Mesendoderm (in vitro differentiated cells): Measurements from ENCODE around the gene PIWIL4.

ENCODE experiments used
- DNase-seq: peaks from one replicate; pipeline ENCODE4 v3.0.0; 2013
- H2AK5ac ChIP-seq: 2 replicates; pipeline ENCODE4 v1.6.1; 2013; ENCODE audit warnings: low read length, inconsistent platforms
- H2BK120ac ChIP-seq: 2 replicates; pipeline ENCODE4 v1.6.1; 2013; ENCODE audit warnings: low read depth, mild to moderate bottlenecking, low read length, moderate library complexity, mixed read lengths
- H2BK15ac ChIP-seq: replicated peaks from 2 replicates; pipeline ENCODE4 v1.6.1; 2013; ENCODE audit warnings: low read depth, mild to moderate bottlenecking, moderate library complexity
- H2BK5ac ChIP-seq: 2 replicates; pipeline ENCODE4 v1.6.1; 2013; ENCODE audit warnings: low read length, inconsistent platforms
- H3K18ac ChIP-seq: 2 replicates; pipeline ENCODE4 v1.6.1; 2013; ENCODE audit warnings: mild to moderate bottlenecking, low read length, mixed read lengths
- H3K23ac ChIP-seq: one replicate; pipeline ENCODE4 v1.6.1; 2013; ENCODE audit warnings: low read length
- H3K27ac ChIP-seq: 2 replicates; pipeline ENCODE4 v1.5.1; 2013; ENCODE audit warnings: low read depth, mild to moderate bottlenecking, inconsistent platforms, low read length, moderate library complexity
- H3K27me3 ChIP-seq: 2 replicates; pipeline ENCODE4 v1.6.1; 2013; ENCODE audit warnings: low read length, control low read depth, mild to moderate bottlenecking, inconsistent platforms; ENCODE audit not compliant: insufficient read depth, poor library complexity
- H3K36me3 ChIP-seq: 2 replicates; pipeline ENCODE4 v1.6.1; 2013; ENCODE audit warnings: low read length, inconsistent platforms; ENCODE audit not compliant: control insufficient read depth, insufficient read depth
- H3K4ac ChIP-seq: one replicate; pipeline ENCODE4 v1.6.1; 2013; ENCODE audit warnings: low read depth, mild to moderate bottlenecking, low read length, moderate library complexity
- H3K4me1 ChIP-seq: 2 replicates; pipeline ENCODE4 v1.6.1; 2013; ENCODE audit warnings: low read depth, low read length, inconsistent platforms; ENCODE audit not compliant: control insufficient read depth
- H3K4me2 ChIP-seq: 2 replicates; pipeline ENCODE4 v1.6.1; 2013; ENCODE audit warnings: low read length
- H3K4me3 ChIP-seq: 2 replicates; pipeline ENCODE4 v1.5.1; 2013; ENCODE audit warnings: mild to moderate bottlenecking, low read length
- H3K56ac ChIP-seq: one replicate; pipeline ENCODE4 v1.6.1; 2013; ENCODE audit warnings: low read length
- H3K79me1 ChIP-seq: 2 replicates; pipeline ENCODE4 v1.6.1; 2013; ENCODE audit warnings: low read length, inconsistent platforms
- H3K79me2 ChIP-seq: 2 replicates; pipeline ENCODE4 v1.6.1; 2013; ENCODE audit warnings: mild to moderate bottlenecking, low read length; ENCODE audit not compliant: control insufficient read depth, insufficient read depth
- H3K9ac ChIP-seq: 2 replicates; pipeline ENCODE4 v1.6.1; 2013; ENCODE audit warnings: low read length, inconsistent platforms
- H4K5ac ChIP-seq: one replicate; pipeline ENCODE4 v1.6.1; 2013; ENCODE audit warnings: low read length
- H4K8ac ChIP-seq: one replicate; pipeline ENCODE4 v1.6.1; 2013; ENCODE audit warnings: low read depth, mild to moderate bottlenecking, control low read depth, low read length, moderate library complexity
- WGBS: extraction: QIAGEN DNeasy Blood & Tissue Kit; methylation state at CpG from one replicate; pipeline ENCODE4 v1.1.7; 2013; ENCODE audit warnings: low lambda C conversion rate, missing lambda C conversion rate; ENCODE audit not compliant: insufficient coverage; ENCODE audit errors: extremely low coverage; 5-methylcytosine and 5-hydroxymethylcytosine counted together

Gene PIWIL4

GRCh38 chr11:94588366-94588942 lies 21.3 kb downstream of the PIWIL4 start:
- Histone ChIP-seq H2BK5ac (no peak overlapping the region), H3K79me2 (no peaks in the 10 kb centered on the region), H3K27ac (no peak overlapping the region), H3K79me1 (no peaks in the 10 kb centered on the region), H2BK15ac (no peak overlapping the region), H3K56ac (no peak overlapping the region), H3K4ac (no peak overlapping the region), H3K4me3 (no peak overlapping the region), H2BK120ac (no peak overlapping the region), H3K36me3 (no peaks in the 10 kb centered on the region), H3K27me3 (peaks cover 2% of the 10 kb centered on the region), H2AK5ac (no peak overlapping the region), H3K23ac (no peak overlapping the region), H3K4me1 (peaks cover 2% of the 10 kb centered on the region), H4K5ac (no peak overlapping the region), H3K4me2 (no peak overlapping the region), H4K8ac (no peak overlapping the region), H3K18ac (no peak overlapping the region), H3K9ac (no peak overlapping the region)
- peak; percentile 25 for DNase-seq
- WGBS, result no CpG with 5 or more reads among the region's 2 CpGs

GRCh38 chr11:94590352-94591041 lies 23.3 kb downstream of the PIWIL4 start:
- Histone ChIP-seq H3K27ac (no peak overlapping the region), H3K79me2 (no peaks in the 10 kb centered on the region), H3K27me3 (peaks cover 2% of the 10 kb centered on the region), H4K5ac (no peak overlapping the region), H3K79me1 (no peaks in the 10 kb centered on the region), H3K4me3 (no peak overlapping the region), H4K8ac (no peak overlapping the region), H3K4me2 (no peak overlapping the region), H2BK5ac (no peak overlapping the region), H3K56ac (no peak overlapping the region), H3K36me3 (no peaks in the 10 kb centered on the region), H3K18ac (no peak overlapping the region), H2AK5ac (no peak overlapping the region), H2BK120ac (no peak overlapping the region), H3K4me1 (peaks cover 2% of the 10 kb centered on the region), H3K23ac (no peak overlapping the region), H3K4ac (no peak overlapping the region), H2BK15ac (no peak overlapping the region), H3K9ac (no peak overlapping the region)
- WGBS, result no CpG with 5 or more reads among the region's 6 CpGs
- DNase-seq, result no peak

GRCh38 chr11:94593030-94593429 lies 25.9 kb downstream of the PIWIL4 start:
- Histone ChIP-seq H3K9ac (no peak overlapping the region), H3K4ac (no peak overlapping the region), H2BK15ac (no peak overlapping the region), H2BK5ac (no peak overlapping the region), H4K5ac (no peak overlapping the region), H3K79me2 (no peaks in the 10 kb centered on the region), H4K8ac (no peak overlapping the region), H3K4me2 (no peak overlapping the region), H3K18ac (no peak overlapping the region), H2AK5ac (no peak overlapping the region), H2BK120ac (no peak overlapping the region), H3K4me3 (no peak overlapping the region), H3K27ac (no peak overlapping the region), H3K23ac (no peak overlapping the region), H3K56ac (no peak overlapping the region), H3K4me1 (no peaks in the 10 kb centered on the region), H3K79me1 (no peaks in the 10 kb centered on the region), H3K27me3 (peaks cover 2% of the 10 kb centered on the region), H3K36me3 (no peaks in the 10 kb centered on the region)
- no CpG with 5 or more reads among the region's 2 CpGs for WGBS
- DNase-seq, result no peak

GRCh38 chr11:94595076-94595475 lies 27.9 kb downstream of the PIWIL4 start:
- Histone ChIP-seq H3K36me3 (no peaks in the 10 kb centered on the region), H3K27ac (no peak overlapping the region), H3K23ac (no peak overlapping the region), H4K5ac (no peak overlapping the region), H3K79me2 (no peaks in the 10 kb centered on the region), H3K27me3 (peaks cover 2% of the 10 kb centered on the region), H3K4me1 (no peaks in the 10 kb centered on the region), H3K9ac (no peak overlapping the region), H3K18ac (no peak overlapping the region), H3K4me2 (no peak overlapping the region), H2BK15ac (no peak overlapping the region), H3K79me1 (no peaks in the 10 kb centered on the region), H3K4ac (no peak overlapping the region), H2AK5ac (no peak overlapping the region), H3K4me3 (no peak overlapping the region), H2BK120ac (no peak overlapping the region), H2BK5ac (no peak overlapping the region), H4K8ac (no peak overlapping the region), H3K56ac (no peak overlapping the region)
- DNase-seq, result no peak
- no CpG with 5 or more reads among the region's 6 CpGs for WGBS

- Histone ChIP-seq H3K23ac (no peak overlapping the region), H4K5ac (no peak overlapping the region), H3K9ac (no peak overlapping the region), H3K27ac (no peak overlapping the region), H3K18ac (no peak overlapping the region), H2BK5ac (no peak overlapping the region), H3K4ac (no peak overlapping the region), H3K79me1 (no peaks in the 10 kb centered on the region), H3K4me3 (no peak overlapping the region), H2AK5ac (no peak overlapping the region), H3K36me3 (no peaks in the 10 kb centered on the region), H3K4me2 (no peak overlapping the region), H4K8ac (no peak overlapping the region), H3K56ac (no peak overlapping the region), H2BK15ac (no peak overlapping the region), H2BK120ac (no peak overlapping the region), H3K79me2 (no peaks in the 10 kb centered on the region), H3K27me3 (no peaks in the 10 kb centered on the region), H3K4me1 (no peaks in the 10 kb centered on the region)
- no peak for DNase-seq
- WGBS, result no CpG with 5 or more reads among the region's 2 CpGs
Measured at GRCh38 chr11:94597896-94598295, 30.7 kb downstream of the PIWIL4 start.

- no peak overlapping the region for H4K5ac ChIP-seq
Measured at GRCh38 chr11:94599510-94599909, 32.3 kb downstream of the PIWIL4 start.

More at GRCh38 chr11:94599510-94599909, 32.3 kb downstream of the PIWIL4 start:
- H2BK120ac ChIP-seq, result no peak overlapping the region
- no peaks in the 10 kb centered on the region for H3K36me3 ChIP-seq
- H3K4ac ChIP-seq, result no peak overlapping the region
- no peak overlapping the region for H3K4me2 ChIP-seq
- no CpG with 5 or more reads among the region's 3 CpGs for WGBS
- no peak overlapping the region for H3K18ac ChIP-seq
- no peak overlapping the region for H2BK5ac ChIP-seq
- no peak overlapping the region for H2AK5ac ChIP-seq
- no peak overlapping the region for H3K27ac ChIP-seq
- H3K79me2 ChIP-seq, result no peaks in the 10 kb centered on the region
- H3K4me1 ChIP-seq, result no peaks in the 10 kb centered on the region
- H3K23ac ChIP-seq, result no peak overlapping the region
- H3K56ac ChIP-seq, result no peak overlapping the region
- H3K79me1 ChIP-seq, result no peaks in the 10 kb centered on the region
- no peak for DNase-seq
- H3K4me3 ChIP-seq, result no peak overlapping the region
- no peak overlapping the region for H2BK15ac ChIP-seq
- no peak overlapping the region for H3K9ac ChIP-seq
- H4K8ac ChIP-seq, result no peak overlapping the region
- H3K27me3 ChIP-seq, result no peaks in the 10 kb centered on the region
